Uterus (tissue), 2 donors: ENCODE measurements around the gene GTF2F1.

ENCODE experiments used
- POLR2A ChIP-seq, 2 donors: fragments of 450-650 bp; IDR thresholded peaks; one replicate each; pipeline ENCODE4 v1.6.1; 2016; ENCODE audit warnings: antibody characterized with exemption in 2 of 2, mild to moderate bottlenecking in 1 of 2, moderate library complexity in 1 of 2
- TF ChIP-seq, protein P1 (sequence below), 4 experiments: fragments of 200-600 bp in 2 of 4; fragments of 450-650 bp in 2 of 4; sonication (generic) in 2 of 4; IDR thresholded peaks; one replicate each; pipeline ENCODE4 v1.5.1; 2016 to 2019; ENCODE audit warnings: antibody characterized with exemption in 4 of 4, mild to moderate bottlenecking in 2 of 4, moderate library complexity in 1 of 4

DNA sequence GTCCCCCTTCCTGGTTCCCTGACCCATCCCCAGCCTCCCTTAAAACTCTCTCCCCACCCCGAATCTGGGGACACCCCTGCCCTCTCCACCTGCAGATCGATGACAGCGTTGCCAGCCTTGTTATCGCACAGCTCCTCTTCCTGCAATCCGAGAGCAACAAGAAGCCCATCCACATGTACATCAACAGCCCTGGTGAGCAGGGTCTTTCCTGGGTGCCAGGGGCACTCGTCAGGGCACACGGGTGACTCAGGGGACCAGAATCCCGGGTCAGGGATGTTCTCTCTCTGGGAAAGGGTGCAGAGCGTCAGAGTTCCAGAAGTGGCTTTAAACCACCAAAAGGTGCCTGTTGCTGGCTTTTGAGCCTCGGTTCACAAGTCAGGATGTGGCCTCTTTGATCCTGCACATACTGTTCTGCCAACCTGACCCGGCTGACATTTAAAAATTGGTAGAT, 30.6 kb downstream of the GTF2F1 start:
- TF ChIP-seq, protein P1, sequence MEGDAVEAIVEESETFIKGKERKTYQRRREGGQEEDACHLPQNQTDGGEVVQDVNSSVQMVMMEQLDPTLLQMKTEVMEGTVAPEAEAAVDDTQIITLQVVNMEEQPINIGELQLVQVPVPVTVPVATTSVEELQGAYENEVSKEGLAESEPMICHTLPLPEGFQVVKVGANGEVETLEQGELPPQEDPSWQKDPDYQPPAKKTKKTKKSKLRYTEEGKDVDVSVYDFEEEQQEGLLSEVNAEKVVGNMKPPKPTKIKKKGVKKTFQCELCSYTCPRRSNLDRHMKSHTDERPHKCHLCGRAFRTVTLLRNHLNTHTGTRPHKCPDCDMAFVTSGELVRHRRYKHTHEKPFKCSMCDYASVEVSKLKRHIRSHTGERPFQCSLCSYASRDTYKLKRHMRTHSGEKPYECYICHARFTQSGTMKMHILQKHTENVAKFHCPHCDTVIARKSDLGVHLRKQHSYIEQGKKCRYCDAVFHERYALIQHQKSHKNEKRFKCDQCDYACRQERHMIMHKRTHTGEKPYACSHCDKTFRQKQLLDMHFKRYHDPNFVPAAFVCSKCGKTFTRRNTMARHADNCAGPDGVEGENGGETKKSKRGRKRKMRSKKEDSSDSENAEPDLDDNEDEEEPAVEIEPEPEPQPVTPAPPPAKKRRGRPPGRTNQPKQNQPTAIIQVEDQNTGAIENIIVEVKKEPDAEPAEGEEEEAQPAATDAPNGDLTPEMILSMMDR (IDR thresholded peaks at IDR 0.05), result no peak
- TF ChIP-seq POLR2A (IDR thresholded peaks at IDR 0.05), result no peak
